ENCODE data around the gene TMEM62. TPM values are rescaled to one million over a fixed set of nuclear protein-coding genes. Genes with fewer than 3 reads are reported as not detected.

TMEM62 gene
- total RNA-seq, 1 experiment from 2014 or later = 12.5 TPM

DNA sequence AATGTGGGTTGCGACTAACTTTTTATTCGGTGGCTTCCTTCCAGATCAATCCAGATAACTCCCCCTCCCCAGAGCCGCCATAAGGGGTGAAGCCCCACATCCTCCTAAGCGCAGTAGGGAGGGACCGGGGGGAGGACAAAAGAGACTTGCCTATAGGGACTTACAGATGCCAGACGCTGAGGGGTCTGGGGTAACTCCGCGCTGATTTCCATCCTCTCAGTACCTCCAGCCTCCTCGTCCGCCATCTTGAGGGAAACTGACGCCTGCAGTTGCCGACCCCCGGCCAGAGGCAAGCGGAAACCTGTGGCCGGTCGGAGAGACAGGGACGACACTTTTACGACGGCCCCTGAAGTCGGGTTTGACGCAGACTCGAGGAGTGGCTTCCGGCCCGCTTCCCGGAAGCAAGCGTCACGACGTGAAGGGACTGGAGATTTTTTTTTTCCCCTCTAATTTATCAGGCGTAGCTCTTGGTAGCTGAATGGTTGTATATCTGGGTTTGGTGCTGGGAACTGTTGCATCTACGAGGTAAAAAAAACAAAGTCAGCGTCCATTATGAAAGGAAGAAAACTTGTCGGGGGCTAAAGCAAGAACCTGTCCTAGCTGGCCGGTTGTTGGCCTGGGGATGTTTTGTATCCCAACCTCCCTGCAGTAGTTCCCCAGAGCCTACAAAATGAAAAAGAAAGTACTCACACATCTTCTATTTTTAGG, 27.5 kb upstream of the TMEM62 start, which contains the start of gene UBR1:
Gene UBR1 (minus strand): TSS at position 261 of the 708 bp plus-strand sequence. CDS start 16 bp downstream, at position 245.
- peak; percentile 68 to 75 for DNase-seq
- CTCF ChIA-PET = no interaction called here
- no peaks in the 10 kb centered on the region for H3K9me2 ChIP-seq (ENCODE audit: insufficient read depth)
- H3K4me2 ChIP-seq = peak within 1 kb of the TSS; percentile 88
- intact Hi-C loops (cut with micrococcal nuclease; ENCODE audit: unreplicated experiment) = no loop called here
- H2AFZ ChIP-seq = peak within 1 kb of the TSS; percentile 84
- TSS peak; percentile 98 for BruUV-seq (replicated peaks)
- POLR2A ChIA-PET (ENCODE audit: unreplicated experiment) = interaction anchor here (0.6 kb wide), 1 partner anchor 9 kb away, joined by 3 read pairs; no protein-coding TSS in a partner anchor
- peak within 1 kb of the TSS; percentile 33; the same call in 1 of the 2 replicates for H3K27ac ChIP-seq
- peaks cover 4% of the 10 kb centered on the region; the same call in 1 of the 2 replicates for H3F3A ChIP-seq (ENCODE audit: insufficient read depth, low read depth)
- no peaks in the 10 kb centered on the region for H3K27me3 ChIP-seq (ENCODE audit: insufficient read depth, low read depth)
- peaks cover 31% of the 10 kb centered on the region for H3K79me2 ChIP-seq (ENCODE audit: low read depth)
- H4K20me1 ChIP-seq (ENCODE audit: insufficient read depth) = no peaks in the 10 kb centered on the region
- H3K4me1 ChIP-seq (replicated peaks; ENCODE audit: insufficient read depth) = peaks cover 13% of the 10 kb centered on the region
- peak within 1 kb of the TSS; percentile 80 for H3K4me3 ChIP-seq
- H3K9me3 ChIP-seq (ENCODE audit: insufficient read depth, low read depth) = no peaks in the 10 kb centered on the region
- no peaks in the 10 kb centered on the region for H3K36me3 ChIP-seq (ENCODE audit: low read depth)
- TF ChIP-seq EZH2 (IDR thresholded peaks at IDR 0.05; ENCODE audit: low read depth) = no peak
- TF ChIP-seq, protein P1, sequence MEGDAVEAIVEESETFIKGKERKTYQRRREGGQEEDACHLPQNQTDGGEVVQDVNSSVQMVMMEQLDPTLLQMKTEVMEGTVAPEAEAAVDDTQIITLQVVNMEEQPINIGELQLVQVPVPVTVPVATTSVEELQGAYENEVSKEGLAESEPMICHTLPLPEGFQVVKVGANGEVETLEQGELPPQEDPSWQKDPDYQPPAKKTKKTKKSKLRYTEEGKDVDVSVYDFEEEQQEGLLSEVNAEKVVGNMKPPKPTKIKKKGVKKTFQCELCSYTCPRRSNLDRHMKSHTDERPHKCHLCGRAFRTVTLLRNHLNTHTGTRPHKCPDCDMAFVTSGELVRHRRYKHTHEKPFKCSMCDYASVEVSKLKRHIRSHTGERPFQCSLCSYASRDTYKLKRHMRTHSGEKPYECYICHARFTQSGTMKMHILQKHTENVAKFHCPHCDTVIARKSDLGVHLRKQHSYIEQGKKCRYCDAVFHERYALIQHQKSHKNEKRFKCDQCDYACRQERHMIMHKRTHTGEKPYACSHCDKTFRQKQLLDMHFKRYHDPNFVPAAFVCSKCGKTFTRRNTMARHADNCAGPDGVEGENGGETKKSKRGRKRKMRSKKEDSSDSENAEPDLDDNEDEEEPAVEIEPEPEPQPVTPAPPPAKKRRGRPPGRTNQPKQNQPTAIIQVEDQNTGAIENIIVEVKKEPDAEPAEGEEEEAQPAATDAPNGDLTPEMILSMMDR (conservative IDR thresholded peaks at IDR 0.05) = no peak

DNA sequence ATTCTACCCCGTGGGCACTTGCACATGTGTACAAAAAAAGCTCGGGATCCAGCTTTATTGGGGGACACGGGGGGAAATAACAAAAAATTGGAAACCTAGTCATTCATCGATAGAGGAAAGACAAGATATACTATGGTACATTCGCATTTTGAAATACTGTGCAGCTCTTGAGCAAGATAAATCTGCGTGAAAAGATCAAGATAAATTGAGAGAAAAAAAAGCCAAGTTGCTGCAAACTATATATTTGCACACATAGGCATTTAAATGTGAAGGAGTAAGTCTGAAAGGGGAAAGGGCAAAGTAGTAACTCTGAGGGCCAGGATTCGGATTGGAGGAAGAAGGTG, 26.9 kb upstream of the TMEM62 start:
- H3K27ac ChIP-seq = peak overlapping the region; percentile 33; the same call in 1 of the 2 replicates
- H3F3A ChIP-seq (ENCODE audit: insufficient read depth, low read depth) = peaks cover 4% of the 10 kb centered on the region; the same call in 1 of the 2 replicates
- no peaks in the 10 kb centered on the region for H4K20me1 ChIP-seq (ENCODE audit: insufficient read depth)
- H3K4me3 ChIP-seq = peak overlapping the region; percentile 80
- intact Hi-C loops (cut with micrococcal nuclease; ENCODE audit: unreplicated experiment) = no loop called here
- H3K79me2 ChIP-seq (ENCODE audit: low read depth) = peaks cover 31% of the 10 kb centered on the region
- no peaks in the 10 kb centered on the region for H3K36me3 ChIP-seq (ENCODE audit: low read depth)
- H3K4me1 ChIP-seq (replicated peaks; ENCODE audit: insufficient read depth) = peaks cover 13% of the 10 kb centered on the region
- H3K4me2 ChIP-seq = peak overlapping the region; percentile 88
- ChIA-PET POLR2A (ENCODE audit: unreplicated experiment) (no interaction called here), CTCF (no interaction called here)
- DNase-seq = no peak
- TF ChIP-seq, protein P1 (conservative IDR thresholded peaks at IDR 0.05) = no peak
- TF ChIP-seq EZH2 (IDR thresholded peaks at IDR 0.05; ENCODE audit: low read depth) = no peak
- H2AFZ ChIP-seq = peak overlapping the region; percentile 84
- H3K9me2 ChIP-seq (ENCODE audit: insufficient read depth) = no peaks in the 10 kb centered on the region
- H3K27me3 ChIP-seq (ENCODE audit: insufficient read depth, low read depth) = no peaks in the 10 kb centered on the region
- H3K9me3 ChIP-seq (ENCODE audit: insufficient read depth, low read depth) = no peaks in the 10 kb centered on the region
- no TSS peak for BruUV-seq (replicated peaks)

DNA sequence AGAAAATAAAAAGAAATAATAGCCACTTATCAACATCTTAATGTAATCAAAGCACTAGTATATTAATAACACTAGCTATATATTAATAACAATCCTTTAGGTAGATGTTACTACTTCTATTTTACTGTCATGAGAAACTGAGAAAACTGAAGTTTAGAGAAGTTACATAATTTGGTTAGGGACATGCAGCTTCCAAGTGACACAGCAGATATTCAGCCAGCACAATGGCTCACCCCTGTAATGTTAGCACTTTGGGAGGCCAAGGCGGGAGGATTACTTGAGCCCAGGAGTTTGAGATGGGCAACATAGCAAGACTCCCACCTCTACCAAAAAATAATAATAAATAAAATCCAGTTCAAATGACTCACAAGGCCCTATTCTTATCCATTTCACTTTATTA, 25.6 kb upstream of the TMEM62 start:
- Histone ChIP-seq H3F3A (ENCODE audit: insufficient read depth, low read depth) (peaks cover 4% of the 10 kb centered on the region; the same call in 1 of the 2 replicates), H3K27ac (no peak overlapping the region), H4K20me1 (ENCODE audit: insufficient read depth) (no peaks in the 10 kb centered on the region), H3K4me1 (replicated peaks; ENCODE audit: insufficient read depth) (peaks cover 13% of the 10 kb centered on the region), H3K9me2 (ENCODE audit: insufficient read depth) (no peaks in the 10 kb centered on the region), H3K79me2 (ENCODE audit: low read depth) (peaks cover 28% of the 10 kb centered on the region), H3K4me2 (no peak overlapping the region), H2AFZ (no peak overlapping the region), H3K4me3 (no peak overlapping the region), H3K9me3 (ENCODE audit: insufficient read depth, low read depth) (no peaks in the 10 kb centered on the region), H3K36me3 (ENCODE audit: low read depth) (no peaks in the 10 kb centered on the region), H3K27me3 (ENCODE audit: insufficient read depth, low read depth) (no peaks in the 10 kb centered on the region)
- no peak for DNase-seq
- intact Hi-C loops (cut with micrococcal nuclease; ENCODE audit: unreplicated experiment) = no loop called here
- POLR2A ChIA-PET (ENCODE audit: unreplicated experiment) = no interaction called here
- TF ChIP-seq EZH2 (IDR thresholded peaks at IDR 0.05; ENCODE audit: low read depth) = no peak
- TF ChIP-seq, protein P1 (conservative IDR thresholded peaks at IDR 0.05) = no peak
- BruUV-seq (replicated peaks) = no TSS peak
- CTCF ChIA-PET = interaction anchor here (0.7 kb wide), 1 partner anchor 113 kb away, joined by 4 read pairs; no protein-coding TSS in a partner anchor

Measured in PC-9 (cell line).